HEK293 (cell line): ENCODE measurements around the gene PHKB.

Experiments used
- CTCF ChIA-PET: fragments of 350-600 bp; formaldehyde crosslinking; extraction: SDS; loops from one replicate; lab custom pipeline; 2021; ENCODE audit warnings: antibody characterized with exemption; lab: Yijun Ruan, JAX
- POLR2A ChIA-PET: fragments of 300-600 bp; formaldehyde crosslinking; extraction: SDS; loops from one replicate; lab custom pipeline; 2020; ENCODE audit warnings: antibody characterized with exemption, inconsistent platforms; lab: Yijun Ruan, JAX
- H3K27ac ChIP-seq: fragments of 200-500 bp; sonication (Bioruptor generic); 2 replicates; pipeline ENCODE4 v1.5.1; 2014; ENCODE audit warnings: low read depth, low read length, control low read depth, inconsistent platforms; ENCODE audit errors: extremely low read depth
- H3K36me3 ChIP-seq, 2 experiments: fragments of 200-500 bp in 1 of 2; sonication (Bioruptor generic) in 1 of 2; 1 replicate in 1 of 2; 2 replicates in 1 of 2; pipeline ENCODE4 v1.5.1; 2014 to 2017; ENCODE audit warnings: inconsistent platforms in 2 of 2, low read length in 2 of 2; ENCODE audit not compliant: control insufficient read depth in 2 of 2, insufficient read depth in 1 of 2
- H3K4me1 ChIP-seq: fragments of 200-500 bp; sonication (Bioruptor generic); 2 replicates; pipeline ENCODE4 v1.5.1; 2014; ENCODE audit warnings: mild to moderate bottlenecking, low read length, inconsistent platforms; ENCODE audit not compliant: control insufficient read depth, insufficient read depth
- H3K4me3 ChIP-seq: 2 replicates; pipeline ENCODE4 v1.5.1; 2011; ENCODE audit warnings: low read depth, mild to moderate bottlenecking, control low read depth, low read length, moderate library complexity
- H3K9me3 ChIP-seq: fragments of 200-500 bp; sonication (Bioruptor generic); 2 replicates; pipeline ENCODE4 v1.5.1; 2014; ENCODE audit warnings: low read depth, low read length, inconsistent platforms; ENCODE audit not compliant: control insufficient read depth, insufficient read depth
- GFI1B ChIP-seq: fragments of 450-650 bp; formaldehyde crosslinking; IDR thresholded peaks from 2 replicates; pipeline ENCODE4 v1.5.1; 2016; ENCODE audit warnings: missing biosample characterization, missing genetic modification characterization
- HOXD13 ChIP-seq: sonication (generic); formaldehyde crosslinking; IDR thresholded peaks from 2 replicates; pipeline ENCODE4 v1.8.0; 2022; ENCODE audit warnings: missing genetic modification reagents, borderline replicate concordance
- IKZF3 ChIP-seq: fragments of 450-650 bp; IDR thresholded peaks from 2 replicates; pipeline ENCODE4 v1.5.0; 2018; ENCODE audit warnings: missing biosample characterization, mild to moderate bottlenecking, missing genetic modification characterization, moderate library complexity
- OVOL3 ChIP-seq: fragments of 450-650 bp; formaldehyde crosslinking; IDR thresholded peaks from 2 replicates; pipeline ENCODE4 v1.5.1; 2016; ENCODE audit warnings: missing biosample characterization, missing genetic modification characterization
- RBAK ChIP-seq: fragments of 450-650 bp; formaldehyde crosslinking; IDR thresholded peaks from 2 replicates; pipeline ENCODE4 v1.5.1; 2016; ENCODE audit warnings: missing biosample characterization, missing genetic modification characterization
- SCRT2 ChIP-seq: fragments of 450-650 bp; formaldehyde crosslinking; IDR thresholded peaks from 2 replicates; pipeline ENCODE4 v1.5.1; 2016; ENCODE audit warnings: missing biosample characterization, missing genetic modification characterization
- ZBTB21 ChIP-seq: fragments of 450-650 bp; formaldehyde crosslinking; IDR thresholded peaks from 2 replicates; pipeline ENCODE4 v1.5.1; 2017; ENCODE audit warnings: missing biosample characterization, missing genetic modification characterization
- ZBTB8A ChIP-seq: fragments of 450-650 bp; formaldehyde crosslinking; IDR thresholded peaks from 2 replicates; pipeline ENCODE4 v1.5.1; 2016; ENCODE audit warnings: missing biosample characterization, missing genetic modification characterization
- ZFP37 ChIP-seq: fragments of 450-650 bp; formaldehyde crosslinking; IDR thresholded peaks from 2 replicates; pipeline ENCODE4 v1.5.1; 2016; ENCODE audit warnings: missing biosample characterization, missing genetic modification characterization
- ZFP41 ChIP-seq: fragments of 450-650 bp; formaldehyde crosslinking; IDR thresholded peaks from 2 replicates; pipeline ENCODE4 v1.5.1; 2016; ENCODE audit warnings: missing biosample characterization, missing genetic modification characterization, borderline replicate concordance
- ZIC2 ChIP-seq: fragments of 450-650 bp; formaldehyde crosslinking; IDR thresholded peaks from 2 replicates; pipeline ENCODE4 v1.5.1; 2016; ENCODE audit warnings: missing biosample characterization, missing genetic modification characterization
- ZNF121 ChIP-seq: fragments of 450-650 bp; formaldehyde crosslinking; IDR thresholded peaks from 2 replicates; pipeline ENCODE4 v1.5.1; 2016; ENCODE audit warnings: missing biosample characterization, missing genetic modification characterization
- ZNF19 ChIP-seq: fragments of 450-650 bp; formaldehyde crosslinking; IDR thresholded peaks from 2 replicates; pipeline ENCODE4; 2016; ENCODE audit warnings: missing biosample characterization, missing genetic modification characterization, low read depth
- ZNF211 ChIP-seq: fragments of 450-650 bp; formaldehyde crosslinking; IDR thresholded peaks from 2 replicates; pipeline ENCODE4 v1.5.1; 2016; ENCODE audit warnings: low read depth, missing biosample characterization, missing genetic modification characterization
- ZNF311 ChIP-seq: fragments of 450-650 bp; formaldehyde crosslinking; IDR thresholded peaks from 2 replicates; pipeline ENCODE4 v1.5.1; 2017; ENCODE audit warnings: missing biosample characterization, missing genetic modification characterization, borderline replicate concordance
- ZNF324 ChIP-seq: fragments of 450-650 bp; formaldehyde crosslinking; IDR thresholded peaks from 2 replicates; pipeline ENCODE4 v1.5.1; 2016; ENCODE audit warnings: missing biosample characterization, missing genetic modification characterization
- ZNF394 ChIP-seq: fragments of 450-650 bp; formaldehyde crosslinking; IDR thresholded peaks from 2 replicates; pipeline ENCODE4 v1.5.1; 2016; ENCODE audit warnings: missing biosample characterization, missing genetic modification characterization, mild to moderate bottlenecking, moderate library complexity, borderline replicate concordance
- ZNF518A ChIP-seq: fragments of 450-650 bp; formaldehyde crosslinking; conservative IDR thresholded peaks from 2 replicates; pipeline ENCODE4 v1.5.1; 2016; ENCODE audit warnings: low read depth, missing biosample characterization, missing genetic modification characterization
- ZNF555 ChIP-seq: fragments of 450-650 bp; formaldehyde crosslinking; conservative IDR thresholded peaks from 2 replicates; pipeline ENCODE4 v1.5.1; 2017; ENCODE audit warnings: missing biosample characterization, mild to moderate bottlenecking, missing genetic modification characterization, inconsistent platforms
- ZNF558 ChIP-seq: fragments of 450-650 bp; formaldehyde crosslinking; IDR thresholded peaks from 2 replicates; pipeline ENCODE4 v1.5.1; 2016; ENCODE audit warnings: missing biosample characterization, missing genetic modification characterization
- ZNF747 ChIP-seq: fragments of 450-650 bp; formaldehyde crosslinking; IDR thresholded peaks from 2 replicates; pipeline ENCODE4 v1.5.1; 2016; ENCODE audit warnings: missing biosample characterization, missing genetic modification characterization
- TF ChIP-seq, protein P1 (sequence below): fragments of 450-650 bp; formaldehyde crosslinking; IDR thresholded peaks from 2 replicates; pipeline ENCODE4 v1.5.1; 2016; ENCODE audit warnings: missing biosample characterization, missing genetic modification characterization, borderline replicate concordance
- TF ChIP-seq, protein P2 (sequence below): fragments of 450-650 bp; formaldehyde crosslinking; IDR thresholded peaks from 2 replicates; pipeline ENCODE4 v1.5.1; 2016; ENCODE audit warnings: missing biosample characterization, missing genetic modification characterization

PHKB gene

DNA sequence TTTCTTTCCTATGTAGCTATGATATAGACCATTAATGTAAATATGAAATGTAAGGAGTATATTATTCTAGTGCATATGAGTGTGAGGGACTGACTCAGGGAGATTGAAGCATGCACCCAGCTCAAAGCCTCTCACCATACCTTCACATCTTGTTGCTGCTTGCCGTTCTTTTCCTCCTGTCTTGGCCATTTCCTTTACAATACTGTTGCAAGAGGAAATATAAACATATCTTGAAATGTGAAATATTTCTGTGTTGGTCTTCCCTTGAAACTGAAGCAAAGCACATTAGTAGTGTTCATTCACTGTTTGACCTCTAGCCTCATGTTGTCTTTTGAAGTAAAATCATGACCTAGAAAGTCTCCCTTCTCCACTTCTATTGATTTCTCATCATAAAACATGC is 46.6 kb downstream of the PHKB start (continued):
- TF ChIP-seq ZNF518A (no peak), ZIC2 (tag by site-specific recombination) (no peak), ZFP41 (no peak), ZNF121 (tag by site-specific recombination) (no peak), ZNF19 (no peak)

- CTCF ChIA-PET = no interaction called here
- no peaks in the 10 kb centered on the region for H3K9me3 ChIP-seq
- POLR2A ChIA-PET = no interaction called here
- H3K4me1 ChIP-seq = no peaks in the 10 kb centered on the region
- no peak for TF ChIP-seq IKZF3 (tag by site-specific recombination)
- H3K4me3 ChIP-seq = no peak overlapping the region
- H3K36me3 ChIP-seq = peaks cover 0 to 33% of the 10 kb centered on the region in 2 experiments; a peak in 2 of 3 replicates
- no peak overlapping the region for H3K27ac ChIP-seq
Observed at GRCh38 chr16:47511882-47512281, 50.8 kb downstream of the PHKB start.

GRCh38 chr16:47519037-47519436 is 57.9 kb downstream of the PHKB start:
- Histone ChIP-seq H3K4me1 (no peaks in the 10 kb centered on the region), H3K36me3 (peaks cover 9% of the 10 kb centered on the region in 2 experiments), H3K4me3 (no peak overlapping the region), H3K27ac (no peak overlapping the region)
- CTCF ChIA-PET = no interaction called here
- no peak for TF ChIP-seq SCRT2
- no peak for TF ChIP-seq HOXD13 (CRISPR knock-in tag)
- TF ChIP-seq ZNF211 (tag by site-specific recombination) = no peak
- TF ChIP-seq ZNF394 (tag by site-specific recombination) = no peak
- TF ChIP-seq, all 188 proteins: peak for 0
- no peaks in the 10 kb centered on the region for H3K9me3 ChIP-seq
- POLR2A ChIA-PET = no interaction called here

GRCh38 chr16:47519546-47519945 is 58.4 kb downstream of the PHKB start:
- Histone ChIP-seq H3K4me3 (no peak overlapping the region), H3K36me3 (peaks cover 4 to 9% of the 10 kb centered on the region in 2 experiments), H3K4me1 (no peaks in the 10 kb centered on the region), H3K27ac (no peak overlapping the region), H3K9me3 (no peaks in the 10 kb centered on the region)
- ChIA-PET POLR2A (no interaction called here), CTCF (no interaction called here)
- TF ChIP-seq ZNF747 (tag by site-specific recombination) (no peak), ZNF121 (tag by site-specific recombination) (no peak), ZNF311 (tag by site-specific recombination) (no peak), ZNF558 (tag by site-specific recombination) (no peak), ZFP37 (tag by site-specific recombination) (no peak), ZNF555 (tag by site-specific recombination) (no peak), ZNF324 (tag by site-specific recombination) (no peak), GFI1B (no peak), ZBTB8A (tag by site-specific recombination) (no peak), ZBTB21 (no peak), OVOL3 (tag by site-specific recombination) (no peak), RBAK (tag by site-specific recombination) (no peak)
- TF ChIP-seq, protein P1, sequence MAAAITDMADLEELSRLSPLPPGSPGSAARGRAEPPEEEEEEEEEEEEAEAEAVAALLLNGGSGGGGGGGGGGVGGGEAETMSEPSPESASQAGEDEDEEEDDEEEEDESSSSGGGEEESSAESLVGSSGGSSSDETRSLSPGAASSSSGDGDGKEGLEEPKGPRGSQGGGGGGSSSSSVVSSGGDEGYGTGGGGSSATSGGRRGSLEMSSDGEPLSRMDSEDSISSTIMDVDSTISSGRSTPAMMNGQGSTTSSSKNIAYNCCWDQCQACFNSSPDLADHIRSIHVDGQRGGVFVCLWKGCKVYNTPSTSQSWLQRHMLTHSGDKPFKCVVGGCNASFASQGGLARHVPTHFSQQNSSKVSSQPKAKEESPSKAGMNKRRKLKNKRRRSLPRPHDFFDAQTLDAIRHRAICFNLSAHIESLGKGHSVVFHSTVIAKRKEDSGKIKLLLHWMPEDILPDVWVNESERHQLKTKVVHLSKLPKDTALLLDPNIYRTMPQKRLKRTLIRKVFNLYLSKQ (tag by site-specific recombination) = no peak
- TF ChIP-seq, protein P2, sequence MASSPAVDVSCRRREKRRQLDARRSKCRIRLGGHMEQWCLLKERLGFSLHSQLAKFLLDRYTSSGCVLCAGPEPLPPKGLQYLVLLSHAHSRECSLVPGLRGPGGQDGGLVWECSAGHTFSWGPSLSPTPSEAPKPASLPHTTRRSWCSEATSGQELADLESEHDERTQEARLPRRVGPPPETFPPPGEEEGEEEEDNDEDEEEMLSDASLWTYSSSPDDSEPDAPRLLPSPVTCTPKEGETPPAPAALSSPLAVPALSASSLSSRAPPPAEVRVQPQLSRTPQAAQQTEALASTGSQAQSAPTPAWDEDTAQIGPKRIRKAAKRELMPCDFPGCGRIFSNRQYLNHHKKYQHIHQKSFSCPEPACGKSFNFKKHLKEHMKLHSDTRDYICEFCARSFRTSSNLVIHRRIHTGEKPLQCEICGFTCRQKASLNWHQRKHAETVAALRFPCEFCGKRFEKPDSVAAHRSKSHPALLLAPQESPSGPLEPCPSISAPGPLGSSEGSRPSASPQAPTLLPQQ (tag by site-specific recombination) = no peak
